ENCODE data around the gene PTX4.
"Not testable (repeated sequence)": the region's sequence is repeated elsewhere in the genome, so short reads cannot be mapped to it uniquely, and the experiment has no call there.

The PTX4 gene

DNA sequence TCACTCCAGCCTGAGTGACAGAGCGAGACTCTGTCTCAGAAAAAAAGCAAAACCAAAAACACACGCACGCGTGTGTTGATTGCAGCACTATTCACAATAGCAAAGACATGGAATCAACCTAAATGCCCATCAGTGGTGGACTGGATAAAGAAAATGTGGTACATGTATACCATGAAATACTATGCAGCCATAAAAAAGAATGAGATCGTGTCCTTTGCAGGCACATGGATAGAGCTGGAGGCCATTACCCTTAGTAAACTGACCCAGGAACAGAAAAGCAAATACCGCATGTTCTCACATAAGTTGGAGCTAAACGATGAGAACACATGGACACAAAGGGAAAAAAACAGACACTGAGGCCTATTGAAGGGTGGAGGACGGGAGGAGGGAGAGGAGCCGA lies 9.8 kb downstream of the PTX4 start:
- DNase-seq, result not testable (repeated sequence)

DNA sequence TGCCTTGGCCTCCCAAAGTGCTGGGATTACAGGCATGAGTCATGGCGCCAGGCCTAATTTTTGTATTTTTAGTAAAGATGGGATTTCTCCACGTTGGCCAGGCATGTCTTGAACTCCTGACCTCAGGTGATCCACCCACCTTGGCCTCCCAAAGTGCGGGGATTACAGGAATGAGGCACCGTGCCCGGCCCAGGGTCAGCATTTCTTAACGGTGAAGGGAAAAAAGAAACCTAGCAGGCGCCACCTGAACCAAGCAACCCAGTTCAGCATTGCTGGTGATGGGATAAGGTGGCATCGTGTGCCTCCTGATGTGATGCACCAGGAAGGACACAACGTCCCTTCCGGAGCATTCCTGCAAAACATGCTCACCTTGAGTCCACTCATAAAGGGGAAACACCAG lies 11.7 kb downstream of the PTX4 start:
- DNase-seq, result no peak

DNA sequence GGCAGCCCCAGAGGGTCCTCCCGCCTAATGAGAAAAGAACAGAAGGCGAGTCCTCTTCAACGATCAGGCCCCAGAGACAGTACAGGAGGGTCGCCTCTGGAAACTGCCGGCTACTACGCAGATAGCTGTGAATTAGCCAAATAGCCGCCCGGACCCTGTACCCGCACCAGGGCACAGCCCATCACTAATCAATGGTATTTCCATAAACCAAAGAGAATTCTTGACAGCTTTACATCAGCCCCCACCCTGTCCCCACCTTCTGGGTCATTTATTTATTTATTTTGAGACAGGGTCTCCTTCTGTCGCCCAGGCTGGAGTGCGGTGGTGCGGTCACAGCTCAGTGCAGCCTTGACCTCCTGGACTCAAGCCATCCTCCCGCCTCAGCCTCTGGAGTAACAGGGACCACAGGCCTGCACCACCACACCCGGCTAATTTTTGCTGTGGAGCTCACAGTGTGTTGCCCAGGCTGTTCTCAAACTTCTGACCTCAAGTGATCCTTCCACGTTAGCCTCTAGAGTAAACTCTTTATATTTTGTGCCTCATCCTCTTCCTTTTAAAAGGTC lies 13.1 kb downstream of the PTX4 start:
- no peak for DNase-seq

DNA sequence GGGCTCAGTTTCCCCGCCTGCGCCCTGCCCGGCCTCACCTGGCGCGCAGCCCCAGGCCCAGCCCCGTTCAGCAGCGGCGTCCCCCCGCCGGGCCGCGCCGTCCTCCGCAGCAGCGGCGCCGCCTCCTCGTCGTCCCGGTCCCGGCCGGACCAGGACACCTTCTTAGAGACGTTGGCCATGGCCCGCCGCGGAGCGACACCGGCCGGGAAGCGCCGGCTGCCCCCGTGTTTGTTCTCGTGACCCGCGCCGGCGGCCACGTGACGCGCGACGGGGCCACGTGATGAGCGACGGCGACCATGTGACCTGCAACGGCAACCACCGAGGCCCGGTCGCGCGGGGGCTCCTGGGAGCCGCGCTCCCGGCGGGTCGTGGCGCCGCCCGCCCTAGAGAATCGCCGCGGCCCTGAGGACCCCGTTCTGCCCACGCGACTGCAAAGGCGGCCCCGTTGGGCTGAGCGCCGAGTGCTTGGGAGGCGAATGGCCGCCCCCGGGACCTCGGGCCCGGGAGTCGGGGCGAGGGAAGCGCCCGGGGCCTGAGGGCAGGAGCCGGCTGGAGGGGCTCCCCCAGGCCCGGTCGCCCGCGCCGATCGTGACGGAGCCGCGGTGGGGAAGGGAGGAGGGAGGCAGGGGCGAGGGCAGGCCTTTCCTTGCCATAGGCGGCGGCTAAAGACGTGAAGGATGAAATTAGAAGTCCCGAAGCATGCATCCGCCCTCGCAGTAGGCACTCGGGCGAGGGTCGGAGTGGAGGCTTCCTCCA lies 13.8 kb downstream of the PTX4 start, which contains the start of gene CLCN7:
Gene CLCN7, minus strand, starts transcription at position 233 of the 756 bp plus-strand sequence. Its CDS starts 54 bp downstream, at position 179.
- peak; percentile 86 for DNase-seq

DNA sequence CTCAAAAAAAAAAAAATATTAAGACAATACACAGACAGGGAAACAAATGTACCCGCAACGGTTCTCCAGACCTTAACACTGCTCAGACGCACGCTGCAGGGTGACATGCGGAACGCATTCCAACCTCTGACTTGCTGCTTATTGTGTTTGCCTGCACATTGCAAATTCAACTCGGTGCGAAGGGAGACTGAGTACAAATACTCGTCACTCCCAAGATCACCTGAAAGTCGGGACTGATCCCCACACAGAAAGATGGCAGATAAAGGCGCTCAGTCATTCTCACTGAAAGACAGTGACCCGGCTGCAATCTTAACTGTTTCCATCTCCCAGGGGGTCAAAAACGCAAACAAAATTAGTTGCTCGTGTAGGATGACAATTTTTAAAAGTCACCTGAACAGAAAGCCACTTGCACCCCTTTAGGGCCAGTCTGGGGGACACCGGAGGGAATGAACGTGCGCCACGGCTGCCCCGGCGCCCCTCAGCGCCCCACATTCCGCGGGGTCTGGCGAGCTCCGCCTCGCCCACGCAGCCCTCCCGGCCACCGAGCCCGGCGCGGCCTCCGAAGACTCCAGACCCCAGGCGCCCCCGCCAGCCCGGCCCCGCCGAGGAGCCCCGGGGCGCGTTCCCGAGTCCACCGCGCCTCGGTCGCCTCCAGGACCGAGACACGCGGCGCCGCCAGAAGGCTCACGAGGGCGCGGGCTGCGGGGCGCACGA lies 14.5 kb downstream of the PTX4 start:
- no peak for DNase-seq

DNA sequence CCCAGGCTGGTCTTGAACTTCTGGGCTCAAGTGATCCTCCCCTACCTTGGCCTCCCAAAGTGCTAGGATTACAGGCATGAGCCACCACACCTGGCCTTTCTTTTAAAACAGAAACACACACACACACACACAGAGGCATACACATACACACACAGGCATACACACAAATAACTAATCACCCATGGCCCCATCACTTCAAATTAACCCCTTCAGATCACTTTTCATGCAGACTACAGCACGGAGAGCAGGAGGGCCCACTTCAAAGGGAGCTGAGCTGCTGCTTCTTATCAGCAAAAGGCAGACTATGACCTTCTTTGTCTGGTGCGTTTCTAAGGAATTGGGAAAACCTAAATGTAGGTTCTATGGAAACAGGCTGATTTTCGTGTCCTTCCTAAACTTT lies 15.8 kb downstream of the PTX4 start:
- no peak for DNase-seq

DNA sequence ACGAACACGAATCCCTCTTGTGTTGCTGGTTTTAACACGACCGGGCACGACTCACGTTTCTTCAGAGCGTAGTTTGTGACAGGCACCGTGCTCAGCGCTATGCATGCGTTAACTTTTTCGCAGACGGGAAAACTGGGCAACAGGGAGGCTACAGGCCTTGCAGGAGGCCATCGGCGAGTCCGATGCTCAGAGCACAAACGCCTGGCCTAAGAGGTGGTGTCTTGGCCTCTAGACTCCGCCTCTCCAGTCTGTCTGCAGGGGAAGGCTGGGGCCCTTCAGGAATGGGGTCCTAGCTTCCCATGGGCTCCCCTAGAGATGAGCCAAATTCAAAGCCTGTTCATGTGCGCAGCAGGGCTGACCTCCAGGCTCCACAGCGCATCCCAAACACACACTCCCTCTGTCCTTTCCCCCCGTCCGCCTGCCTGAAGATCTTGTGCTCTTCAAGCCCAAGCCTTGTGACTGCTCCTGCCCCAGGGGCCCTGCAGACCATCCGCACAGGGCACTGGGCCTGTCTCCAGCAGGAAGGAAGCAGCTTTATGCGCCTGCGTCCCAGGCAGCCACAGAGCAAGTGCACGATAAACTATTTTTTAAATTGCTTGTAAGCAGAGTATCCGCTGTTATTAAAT lies 17.1 kb downstream of the PTX4 start:
- no peak for DNase-seq

DNA sequence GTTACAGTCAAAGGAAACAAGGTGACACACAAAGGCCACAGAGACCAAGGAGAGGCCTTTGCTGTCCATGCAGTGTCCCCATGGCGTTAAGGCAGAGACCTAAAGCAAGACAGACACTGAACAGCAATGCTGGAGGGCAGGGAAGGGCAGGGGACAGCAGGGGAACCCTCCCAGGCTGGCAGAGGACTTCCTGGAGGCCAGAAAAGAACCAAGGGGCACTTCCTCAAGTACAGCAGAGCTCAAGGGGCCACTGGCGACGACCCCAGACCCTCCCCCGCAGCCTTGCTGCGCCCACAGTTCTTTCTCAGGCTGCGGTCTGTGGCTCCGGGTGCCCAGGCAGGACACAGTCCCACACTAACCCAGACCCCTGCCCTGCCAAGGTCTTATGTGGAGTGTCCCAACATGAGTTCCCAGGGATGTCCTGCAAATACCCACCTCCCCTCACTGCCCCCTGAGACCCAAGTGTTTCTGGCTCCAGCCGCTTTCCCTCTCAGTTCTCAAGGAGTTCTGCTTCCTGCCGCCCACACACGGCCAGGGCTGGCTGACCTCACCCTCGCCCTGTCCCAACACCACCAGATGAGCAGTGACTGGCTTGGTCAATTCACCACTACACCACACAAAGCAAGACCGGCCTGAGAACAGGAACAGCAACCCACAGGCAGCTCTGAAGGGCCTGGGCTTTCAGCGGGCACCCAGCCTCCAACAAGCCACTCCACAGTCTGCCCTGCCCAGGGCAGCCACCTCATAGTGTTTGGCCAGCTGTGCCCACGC lies 18.1 kb downstream of the PTX4 start:
- peak; percentile 3 for DNase-seq

DNA sequence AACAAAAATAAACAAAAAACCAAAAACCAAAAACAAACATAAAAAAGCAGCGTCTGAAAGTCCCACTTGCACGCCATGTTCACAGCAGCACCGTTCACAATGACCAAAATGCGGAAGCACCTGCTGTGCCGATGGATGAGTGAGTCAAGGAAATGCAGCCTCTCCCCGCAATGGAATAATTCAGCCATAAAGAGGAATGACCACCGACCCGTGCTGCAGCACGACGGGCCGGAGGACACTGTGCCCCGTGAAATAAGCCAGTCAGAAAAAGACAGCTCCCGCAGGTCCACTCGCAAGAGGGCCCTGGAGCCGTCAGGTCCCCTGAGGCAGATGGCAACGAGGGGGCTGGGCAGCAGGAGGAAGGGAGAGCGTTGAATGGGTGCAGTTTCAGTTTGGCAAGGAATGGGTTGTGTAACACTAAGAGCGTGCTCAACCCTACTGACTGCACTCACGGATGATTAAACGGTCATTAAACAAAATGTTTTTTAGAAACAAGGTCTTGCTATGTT lies 19.0 kb downstream of the PTX4 start:
- no peak for DNase-seq

DNA sequence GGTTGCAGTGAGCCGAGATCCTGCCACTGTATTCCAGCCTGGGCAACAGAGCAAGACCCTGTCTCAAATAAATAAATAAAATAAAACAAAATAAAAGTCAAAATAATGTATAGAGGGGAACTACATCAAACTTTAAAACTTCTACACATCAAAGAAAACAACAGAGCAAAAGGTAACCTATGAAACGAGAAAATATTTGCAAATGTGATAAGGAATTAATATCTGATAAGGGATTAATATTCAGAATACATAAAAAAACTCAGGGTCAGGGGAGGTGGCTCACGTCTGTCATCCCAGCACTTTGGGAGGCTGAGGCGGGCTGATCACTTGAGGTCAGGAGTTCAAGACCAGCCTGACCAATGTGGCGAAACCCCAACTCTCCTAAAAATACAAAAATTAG lies 19.6 kb downstream of the PTX4 start:
- not testable (repeated sequence) for DNase-seq

DNA sequence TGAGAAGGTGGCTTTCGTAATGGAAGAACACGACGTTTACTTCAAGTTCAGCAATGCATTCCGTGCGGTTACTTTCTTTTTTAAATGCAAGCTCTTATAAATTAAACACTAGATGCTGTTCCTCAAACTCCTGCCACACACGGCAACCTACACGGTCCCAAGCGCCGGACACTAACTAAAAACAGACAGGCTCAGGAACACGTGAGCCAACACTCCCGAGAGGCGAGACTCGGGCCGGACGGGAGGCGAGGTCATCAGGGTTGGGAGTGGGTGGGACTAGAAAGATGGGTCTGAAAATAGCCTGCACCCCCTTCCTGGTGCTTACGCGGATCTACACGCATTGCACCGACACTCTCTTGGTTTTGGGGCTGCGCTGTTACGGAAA lies 20.3 kb downstream of the PTX4 start:
- DNase-seq, result no peak

DNA sequence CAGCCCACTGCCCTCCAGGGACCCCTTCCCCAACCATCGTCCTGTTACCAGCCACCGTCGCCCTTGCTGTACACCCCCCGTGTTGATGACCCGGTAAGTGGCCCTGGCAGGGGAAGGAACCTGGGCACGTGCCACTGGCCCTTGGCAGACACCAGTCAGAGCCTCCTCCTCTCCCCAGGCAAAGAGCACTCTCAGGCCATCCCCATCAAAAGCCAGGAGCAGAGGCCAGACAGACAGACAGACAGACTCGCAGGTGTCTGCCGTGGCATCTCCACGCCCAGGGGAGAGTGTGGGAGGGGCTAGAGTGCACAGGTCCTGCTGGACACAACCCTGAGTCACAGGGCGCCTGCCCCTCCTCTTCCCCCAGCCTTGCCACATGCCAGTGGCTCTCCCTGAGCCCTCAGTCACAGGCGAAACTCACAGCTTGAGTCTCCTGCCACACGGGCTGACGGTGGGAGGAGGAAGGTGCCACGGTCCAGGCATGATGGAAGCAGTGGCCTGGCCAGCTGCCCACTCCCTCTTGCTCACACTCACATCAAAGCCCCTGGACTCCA lies 21.7 kb downstream of the PTX4 start:
- no peak for DNase-seq

DNA sequence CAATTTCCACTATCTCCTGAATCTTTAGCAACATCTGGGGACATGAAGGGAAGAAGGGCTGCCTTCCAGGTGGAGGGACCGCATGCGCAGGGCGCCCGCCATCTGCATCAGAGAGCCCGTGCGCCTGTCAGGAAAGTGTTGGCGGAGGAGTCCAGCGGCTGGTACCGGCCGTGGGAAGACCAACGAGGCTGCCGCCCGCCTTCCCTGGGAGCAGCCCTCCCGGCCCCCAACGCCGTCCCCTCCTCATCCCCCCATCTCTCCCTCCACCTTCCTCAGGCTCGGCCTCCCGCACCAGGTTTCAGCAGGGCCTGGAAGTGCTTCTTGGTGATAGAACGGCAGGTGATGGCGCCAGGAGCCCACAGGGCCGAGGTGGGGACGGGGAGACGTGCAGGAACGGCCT lies 22.7 kb downstream of the PTX4 start:
- no peak for DNase-seq

DNA sequence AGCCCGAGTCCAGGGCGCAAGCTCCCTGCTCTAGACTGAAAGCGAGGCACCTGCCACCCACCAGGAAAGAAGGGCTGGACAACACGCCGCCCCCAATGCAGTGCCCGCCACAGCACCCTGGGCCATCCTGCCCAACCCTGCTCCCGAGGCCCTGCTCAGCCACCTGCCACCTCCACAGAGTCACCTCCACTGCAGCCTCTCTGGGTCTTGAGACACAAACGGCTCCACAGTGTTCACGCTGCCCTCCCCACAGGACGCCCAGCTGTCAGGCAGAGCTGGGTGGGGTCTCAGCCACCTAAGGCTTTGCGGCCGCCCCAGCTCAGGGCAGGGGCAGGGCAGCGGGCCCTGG lies 23.2 kb downstream of the PTX4 start:
- DNase-seq, result no peak

DNA sequence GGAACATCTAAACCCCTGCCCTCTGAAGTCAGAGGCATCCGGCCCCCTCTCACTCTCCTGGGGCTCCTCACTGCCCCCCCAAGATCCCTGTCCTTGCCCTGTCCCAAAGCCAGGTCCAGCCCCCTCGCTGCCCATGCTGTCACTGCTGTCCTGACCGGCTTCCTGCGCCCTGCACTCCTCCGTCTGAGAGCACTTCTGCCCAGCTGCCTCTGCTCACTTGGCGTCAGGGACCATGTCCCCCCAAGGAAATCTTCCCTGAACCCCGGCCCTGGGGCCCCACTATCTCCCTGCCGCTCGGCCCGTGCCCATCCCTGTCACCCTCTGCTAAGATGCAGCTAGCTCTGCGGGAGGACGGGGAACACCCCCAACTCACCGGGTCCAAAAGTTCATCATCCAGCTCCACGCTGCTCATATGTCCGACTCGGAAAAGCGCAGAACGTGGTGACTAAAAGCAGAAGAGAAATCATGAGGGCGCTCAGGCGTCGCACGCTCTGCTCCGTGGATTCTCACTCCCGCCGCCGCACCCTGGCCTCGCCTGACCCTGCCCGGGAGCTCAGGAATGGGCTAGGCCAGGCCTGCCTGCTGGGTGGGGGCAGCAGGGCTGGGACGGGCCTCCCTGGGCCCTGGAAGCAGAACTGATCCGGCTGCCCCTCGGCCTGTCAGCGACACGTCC lies 23.7 kb downstream of the PTX4 start:
- DNase-seq, result no peak

DNA sequence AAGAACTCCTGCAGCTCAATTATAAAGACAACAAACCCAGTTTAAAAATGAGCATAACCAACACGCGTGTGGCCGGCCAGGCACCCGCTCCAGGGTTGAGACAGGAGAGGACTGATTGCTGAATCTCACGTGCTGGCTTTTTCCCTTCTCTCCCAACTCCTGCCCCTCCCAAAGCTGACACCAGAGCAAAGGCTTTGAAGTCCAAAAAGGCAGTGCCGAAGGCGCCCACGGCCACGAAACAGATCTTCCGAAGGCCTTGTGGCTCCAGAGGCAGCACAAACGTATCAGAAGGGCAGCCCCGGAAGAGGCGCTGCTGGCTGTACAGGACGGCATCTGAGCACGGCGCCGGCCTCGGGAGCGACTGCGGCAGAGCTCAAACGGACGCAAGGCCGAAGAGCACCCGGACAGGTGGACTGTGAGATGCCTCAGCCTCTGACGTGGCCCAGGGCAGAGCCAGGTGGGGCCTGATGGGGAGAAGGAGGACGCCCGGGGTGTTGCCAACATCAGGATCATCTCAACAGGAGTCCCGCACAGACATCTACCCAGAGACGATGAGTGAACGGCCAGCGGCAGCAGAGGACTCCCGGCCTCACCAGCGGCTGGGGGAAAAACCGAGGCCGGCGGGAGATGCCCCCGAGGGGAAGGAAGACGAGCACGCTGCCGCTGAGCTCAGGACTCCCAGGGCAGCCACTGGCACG lies 24.4 kb downstream of the PTX4 start:
- DNase-seq, result no peak

DNA sequence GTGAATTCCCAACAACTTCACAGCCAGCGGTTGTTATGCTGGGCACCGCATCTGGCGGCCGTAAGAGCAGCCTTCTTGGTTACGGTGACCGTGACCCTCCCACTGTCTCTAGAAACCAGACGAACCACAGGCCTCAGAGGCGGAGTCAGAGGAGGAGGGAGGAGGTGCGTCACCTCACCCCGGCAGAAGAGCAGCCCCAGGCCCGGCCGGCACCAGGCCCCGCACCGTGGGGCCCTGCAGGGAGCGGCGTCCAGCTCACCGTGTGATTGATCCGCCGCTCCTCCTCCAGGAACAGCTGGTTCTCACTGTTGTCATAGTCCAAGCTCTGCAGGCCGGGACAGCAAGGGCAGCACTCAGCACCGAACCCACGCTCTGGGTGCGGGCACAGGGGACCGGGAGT lies 27.6 kb downstream of the PTX4 start:
- no peak for DNase-seq

DNA sequence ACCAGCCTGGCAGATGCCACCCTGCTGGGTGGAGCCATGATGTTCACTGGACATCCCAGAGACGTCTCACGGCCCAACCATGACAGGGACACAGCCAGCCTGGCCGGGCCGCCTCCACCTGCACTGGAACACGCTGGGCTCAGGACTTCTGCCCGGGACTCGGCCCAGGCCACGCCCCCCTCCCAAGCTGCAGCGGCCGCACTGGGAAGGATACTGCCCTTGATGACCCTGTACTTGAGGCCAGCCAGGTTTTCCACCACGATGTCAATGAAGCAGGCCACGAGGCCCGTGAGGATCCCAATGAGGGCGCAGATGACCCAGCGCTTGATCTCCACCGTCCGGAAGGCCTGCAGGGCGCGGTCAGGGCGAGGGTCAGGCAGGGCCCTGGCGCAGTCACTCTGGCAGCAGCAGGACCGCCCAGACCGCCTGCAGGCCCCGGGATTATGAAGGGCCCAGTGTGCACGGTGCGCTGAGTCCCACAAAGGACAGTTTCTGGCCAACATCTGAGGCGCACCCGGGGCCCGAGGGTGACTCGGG lies 28.1 kb downstream of the PTX4 start:
- no peak for DNase-seq

DNA sequence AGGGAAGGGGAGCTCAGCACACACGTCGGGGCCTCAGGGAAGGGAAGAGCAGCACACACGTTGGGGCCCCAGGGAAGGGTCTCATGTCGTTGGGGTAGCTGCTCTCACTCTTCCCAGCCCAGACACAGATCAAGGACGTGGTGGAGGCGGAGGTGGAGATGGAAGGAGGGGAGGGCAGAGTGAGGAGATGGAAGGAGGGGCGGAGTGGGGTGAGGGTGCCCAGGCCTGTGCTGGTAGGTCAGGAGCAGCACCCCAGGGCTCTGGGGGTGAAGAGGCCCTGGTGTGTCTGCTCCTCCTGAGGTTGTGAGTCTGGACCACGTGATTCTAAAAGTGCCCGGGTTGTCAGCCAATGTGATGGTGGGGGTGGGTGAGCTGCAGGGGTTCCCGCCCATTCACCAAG lies 28.8 kb downstream of the PTX4 start:
- no peak for DNase-seq

DNA sequence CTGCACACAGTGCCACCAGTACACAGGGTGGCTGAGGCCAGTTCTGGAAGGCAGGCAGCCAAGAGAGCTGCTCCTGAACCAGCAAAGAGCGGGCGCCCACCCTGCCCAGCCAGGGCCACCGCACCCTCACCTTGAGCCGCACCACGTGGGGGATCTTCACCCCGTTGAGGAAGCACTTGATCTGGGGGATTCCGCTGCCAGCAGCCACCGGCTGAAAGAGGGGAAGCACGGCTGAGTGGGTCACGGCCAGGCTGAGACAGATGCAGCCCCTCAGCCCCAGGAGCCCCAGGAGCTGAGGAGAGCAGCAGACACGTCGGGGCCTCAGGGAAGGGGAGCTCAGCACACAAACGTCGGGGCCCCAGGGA lies 29.8 kb downstream of the PTX4 start:
- DNase-seq, result no peak

DNA sequence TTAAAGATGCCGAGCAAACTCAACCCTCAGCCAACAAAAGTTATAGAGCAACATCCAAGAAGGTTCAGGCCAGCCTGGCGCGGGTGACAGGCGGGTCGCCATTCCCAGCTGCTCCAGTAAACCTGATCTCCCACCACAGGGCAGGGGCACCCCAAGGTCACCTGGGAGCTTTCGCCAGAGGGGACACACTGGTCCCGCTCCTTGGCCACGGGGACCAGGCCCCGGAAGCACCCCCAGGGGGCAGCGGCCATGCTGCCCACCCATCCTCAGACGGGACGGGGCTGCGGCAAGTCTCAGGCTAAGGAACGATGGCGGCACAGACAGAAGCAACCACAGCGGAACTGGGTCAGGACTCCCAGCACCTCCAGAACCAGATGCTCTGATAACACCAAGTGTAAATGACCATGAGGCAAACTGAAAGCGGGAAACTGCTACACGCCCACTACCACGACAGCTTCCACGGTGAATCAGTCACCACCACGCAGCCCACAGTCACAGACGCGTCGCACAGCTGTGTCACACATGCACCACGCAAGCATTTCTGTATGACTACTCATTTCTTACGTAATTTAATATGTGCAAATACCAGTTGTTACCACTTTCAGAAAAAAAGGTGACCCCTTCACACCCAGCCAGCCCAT lies 30.3 kb downstream of the PTX4 start:
- DNase-seq, result no peak
